MM.1S (cell line): Measurements from ENCODE around the gene FAM118B.
A peak's percentile ranks its signal among the peaks of the same experiment; 100 is the strongest.

ENCODE experiments used
- DNase-seq: peaks from one replicate; pipeline ENCODE4 v3.0.0-alpha.2; 2015
- H2AFZ ChIP-seq: fragments of 300-600 bp; sonication (generic); 2 replicates; pipeline ENCODE4 v1.6.0; 2016; ENCODE audit warnings: antibody characterized with exemption, low read length
- H3F3A ChIP-seq: fragments of 300-600 bp; sonication (generic); 2 replicates; pipeline ENCODE4 v1.6.1; 2016; ENCODE audit warnings: mild to moderate bottlenecking, antibody characterized with exemption, low read length, moderate library complexity, mixed read lengths; ENCODE audit not compliant: insufficient read depth
- H3K27ac ChIP-seq: fragments of 300-600 bp; sonication (generic); 2 replicates; pipeline ENCODE4 v1.5.1; 2016; ENCODE audit warnings: mild to moderate bottlenecking, low read length
- H3K27me3 ChIP-seq: fragments of 300-600 bp; sonication (generic); replicated peaks from 2 replicates; pipeline ENCODE4 v1.6.0; 2016; ENCODE audit warnings: low read length; ENCODE audit not compliant: insufficient read depth
- H3K36me3 ChIP-seq: fragments of 300-600 bp; sonication (generic); replicated peaks from 2 replicates; pipeline ENCODE4 v1.6.1; 2016; ENCODE audit warnings: mild to moderate bottlenecking, low read length, mixed read lengths; ENCODE audit not compliant: insufficient read depth
- H3K4me1 ChIP-seq: fragments of 300-600 bp; sonication (generic); 2 replicates; pipeline ENCODE4 v1.6.1; 2016; ENCODE audit warnings: low read length, mixed read lengths
- H3K4me2 ChIP-seq: fragments of 300-600 bp; sonication (generic); 2 replicates; pipeline ENCODE4 v1.6.0; 2016; ENCODE audit warnings: low read depth, low read length
- H3K4me3 ChIP-seq: fragments of 300-600 bp; sonication (generic); 2 replicates; pipeline ENCODE4 v1.5.1; 2016; ENCODE audit warnings: low read length, mixed read lengths
- H3K79me2 ChIP-seq: fragments of 300-600 bp; sonication (generic); 2 replicates; pipeline ENCODE4 v1.6.1; 2016; ENCODE audit warnings: mixed run types, low read length, mixed read lengths
- H3K9ac ChIP-seq: fragments of 300-600 bp; sonication (generic); 2 replicates; pipeline ENCODE4 v1.6.1; 2016; ENCODE audit warnings: low read length, mixed read lengths
- H3K9me2 ChIP-seq: fragments of 300-600 bp; sonication (generic); replicated peaks from 2 replicates; pipeline ENCODE4 v1.6.1; 2016; ENCODE audit warnings: mild to moderate bottlenecking, low read length, mixed read lengths; ENCODE audit not compliant: insufficient read depth
- H3K9me3 ChIP-seq: fragments of 300-600 bp; sonication (generic); replicated peaks from 2 replicates; pipeline ENCODE4 v1.6.1; 2016; ENCODE audit warnings: mild to moderate bottlenecking, low read length, mixed read lengths; ENCODE audit not compliant: insufficient read depth
- H4K20me1 ChIP-seq: fragments of 300-600 bp; sonication (generic); 2 replicates; pipeline ENCODE4 v1.6.1; 2016; ENCODE audit warnings: mild to moderate bottlenecking, low read length, moderate library complexity, mixed read lengths; ENCODE audit not compliant: insufficient read depth
- EZH2 ChIP-seq: fragments of 300-600 bp; sonication (generic); optimal IDR thresholded peaks from 2 replicates; pipeline ENCODE3; 2017; ENCODE audit warnings: low read depth, mild to moderate bottlenecking, antibody characterized with exemption, low read length, mixed read lengths
- EZH2phosphoT487 ChIP-seq: fragments of 300-600 bp; sonication (generic); IDR thresholded peaks from 2 replicates; pipeline ENCODE4 v1.6.1; 2018; ENCODE audit warnings: antibody characterized with exemption, low read length
- TF ChIP-seq, protein P1 (sequence below): fragments of 300-600 bp; sonication (generic); IDR thresholded peaks from 2 replicates; pipeline ENCODE4 v1.5.1; 2016; ENCODE audit warnings: antibody characterized with exemption, low read length, mixed read lengths

FAM118B gene

DNA sequence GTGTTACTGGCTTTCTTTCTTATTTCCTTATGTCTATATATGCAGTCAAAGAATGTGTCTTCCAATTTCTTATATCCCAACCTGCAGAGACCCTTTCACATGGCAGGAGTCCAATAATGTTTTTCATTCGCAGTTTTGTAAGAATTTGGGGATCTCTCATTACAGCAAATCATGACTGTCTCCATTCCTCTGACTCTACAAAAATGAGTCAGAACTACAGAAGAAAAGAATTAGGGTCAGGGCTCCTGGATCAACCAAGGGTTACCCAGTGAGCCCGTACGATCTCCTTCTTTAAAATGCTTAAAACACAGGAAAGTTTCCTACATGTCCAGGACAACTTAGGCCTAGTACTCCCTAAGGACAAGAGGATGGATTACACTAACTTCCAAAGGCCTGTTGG, 42.3 kb upstream of the FAM118B start:
- peaks cover 12% of the 10 kb centered on the region for H3K4me1 ChIP-seq
- no peaks in the 10 kb centered on the region for H3K27me3 ChIP-seq
- H3K4me3 ChIP-seq, result no peak overlapping the region
- H3K9ac ChIP-seq, result no peak overlapping the region
- no peaks in the 10 kb centered on the region for H3K9me2 ChIP-seq
- no peaks in the 10 kb centered on the region for H4K20me1 ChIP-seq
- no peaks in the 10 kb centered on the region for H3K79me2 ChIP-seq
- no peak overlapping the region for H3K4me2 ChIP-seq
- TF ChIP-seq EZH2 (no peak), EZH2phosphoT487 (no peak)
- TF ChIP-seq, protein P1, sequence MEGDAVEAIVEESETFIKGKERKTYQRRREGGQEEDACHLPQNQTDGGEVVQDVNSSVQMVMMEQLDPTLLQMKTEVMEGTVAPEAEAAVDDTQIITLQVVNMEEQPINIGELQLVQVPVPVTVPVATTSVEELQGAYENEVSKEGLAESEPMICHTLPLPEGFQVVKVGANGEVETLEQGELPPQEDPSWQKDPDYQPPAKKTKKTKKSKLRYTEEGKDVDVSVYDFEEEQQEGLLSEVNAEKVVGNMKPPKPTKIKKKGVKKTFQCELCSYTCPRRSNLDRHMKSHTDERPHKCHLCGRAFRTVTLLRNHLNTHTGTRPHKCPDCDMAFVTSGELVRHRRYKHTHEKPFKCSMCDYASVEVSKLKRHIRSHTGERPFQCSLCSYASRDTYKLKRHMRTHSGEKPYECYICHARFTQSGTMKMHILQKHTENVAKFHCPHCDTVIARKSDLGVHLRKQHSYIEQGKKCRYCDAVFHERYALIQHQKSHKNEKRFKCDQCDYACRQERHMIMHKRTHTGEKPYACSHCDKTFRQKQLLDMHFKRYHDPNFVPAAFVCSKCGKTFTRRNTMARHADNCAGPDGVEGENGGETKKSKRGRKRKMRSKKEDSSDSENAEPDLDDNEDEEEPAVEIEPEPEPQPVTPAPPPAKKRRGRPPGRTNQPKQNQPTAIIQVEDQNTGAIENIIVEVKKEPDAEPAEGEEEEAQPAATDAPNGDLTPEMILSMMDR, result no peak
- no peaks in the 10 kb centered on the region for H3K36me3 ChIP-seq
- no peaks in the 10 kb centered on the region for H3F3A ChIP-seq
- H3K27ac ChIP-seq, result no peak overlapping the region
- no peak overlapping the region for H2AFZ ChIP-seq
- no peaks in the 10 kb centered on the region for H3K9me3 ChIP-seq
- no peak for DNase-seq

DNA sequence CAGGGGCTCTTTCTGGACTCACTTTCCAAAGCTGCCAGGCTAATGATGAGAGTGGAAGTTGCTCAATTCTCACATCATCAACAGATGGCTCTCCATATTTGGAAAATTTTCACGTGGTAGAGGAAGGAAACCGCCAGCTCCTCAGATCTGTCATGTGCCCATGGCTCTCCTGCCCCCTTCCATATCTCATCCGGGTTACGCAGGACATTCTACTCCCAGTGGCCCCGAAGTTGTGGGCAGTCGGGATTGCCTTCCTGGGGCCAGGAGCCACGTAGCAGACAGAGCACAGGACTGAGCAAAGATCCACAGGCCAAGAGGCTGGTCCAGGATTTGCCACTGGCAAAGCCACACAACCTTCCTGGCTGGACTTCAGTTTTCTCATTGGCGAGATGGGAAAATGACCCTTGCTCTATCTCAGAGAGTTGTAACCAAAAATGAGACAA, 39.0 kb upstream of the FAM118B start:
- H3F3A ChIP-seq, result no peaks in the 10 kb centered on the region
- peaks cover 12% of the 10 kb centered on the region for H3K4me1 ChIP-seq
- TF ChIP-seq EZH2 (no peak), EZH2phosphoT487 (no peak)
- TF ChIP-seq, protein P1, result no peak
- H3K4me2 ChIP-seq, result no peak overlapping the region
- H2AFZ ChIP-seq, result no peak overlapping the region
- no peak overlapping the region for H3K4me3 ChIP-seq
- no peaks in the 10 kb centered on the region for H4K20me1 ChIP-seq
- H3K79me2 ChIP-seq, result no peaks in the 10 kb centered on the region
- H3K9me3 ChIP-seq, result no peaks in the 10 kb centered on the region
- no peaks in the 10 kb centered on the region for H3K9me2 ChIP-seq
- H3K27ac ChIP-seq, result peak overlapping the region; percentile 33; the same call in 1 of the 2 replicates
- H3K9ac ChIP-seq, result no peak overlapping the region
- no peaks in the 10 kb centered on the region for H3K27me3 ChIP-seq
- H3K36me3 ChIP-seq, result no peaks in the 10 kb centered on the region
- DNase-seq, result no peak

DNA sequence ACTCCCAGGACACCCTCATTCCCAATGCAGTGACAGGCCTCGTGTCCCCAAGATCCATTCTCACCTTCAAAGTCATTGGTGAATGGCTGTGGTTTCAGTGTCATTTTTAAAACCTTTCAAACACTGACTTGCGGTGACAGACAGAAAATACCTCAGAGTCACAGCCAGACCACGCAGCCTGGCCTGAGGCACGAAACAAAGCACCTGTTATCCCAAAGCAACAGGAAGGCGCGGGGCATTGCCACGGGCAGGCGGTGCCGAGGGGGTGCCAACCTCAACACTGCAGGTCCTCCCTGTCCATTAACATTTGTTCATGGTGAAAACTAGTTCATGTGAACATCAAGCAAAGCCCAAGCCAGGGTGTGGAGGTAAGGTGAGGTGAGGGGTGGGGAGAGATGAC, 38.3 kb upstream of the FAM118B start:
- peak; percentile 70 for DNase-seq
- TF ChIP-seq EZH2phosphoT487 (no peak), EZH2 (no peak)
- TF ChIP-seq, protein P1, result no peak
- H3K27ac ChIP-seq, result peak overlapping the region; percentile 33; the same call in 1 of the 2 replicates

More for the DNA sequence above, 38.3 kb upstream of the FAM118B start:
- no peaks in the 10 kb centered on the region for H3K9me2 ChIP-seq
- H3F3A ChIP-seq, result no peaks in the 10 kb centered on the region
- H4K20me1 ChIP-seq, result no peaks in the 10 kb centered on the region
- no peak overlapping the region; the same call in 1 of the 2 replicates for H3K9ac ChIP-seq
- no peak overlapping the region for H2AFZ ChIP-seq
- H3K9me3 ChIP-seq, result no peaks in the 10 kb centered on the region
- no peaks in the 10 kb centered on the region for H3K27me3 ChIP-seq
- no peak overlapping the region for H3K4me3 ChIP-seq
- H3K4me1 ChIP-seq, result peaks cover 12% of the 10 kb centered on the region
- H3K36me3 ChIP-seq, result no peaks in the 10 kb centered on the region
- no peak overlapping the region for H3K4me2 ChIP-seq
- H3K79me2 ChIP-seq, result no peaks in the 10 kb centered on the region
